Left ventricle myocardium inferior (tissue), 1 donor: ENCODE data around the gene CALHM1. TPM values are rescaled to one million over a fixed set of nuclear protein-coding genes. Genes with fewer than 3 reads are reported as not detected.

ENCODE experiments used
- DNase-seq: peaks from one replicate; pipeline ENCODE4 v3.0.0-alpha.2; 2020
- H3K27ac ChIP-seq: fragments of 200-600 bp; replicated peaks from 2 replicates; pipeline ENCODE4 v1.8.0; 2021
- H3K27me3 ChIP-seq: fragments of 200-600 bp; 2 replicates; pipeline ENCODE4 v1.8.0; 2021; ENCODE audit warnings: low read depth
- H3K36me3 ChIP-seq: fragments of 200-600 bp; 2 replicates; pipeline ENCODE4 v1.8.0; 2021
- H3K4me1 ChIP-seq: fragments of 200-600 bp; 2 replicates; pipeline ENCODE4 v1.8.0; 2021
- H3K4me3 ChIP-seq: fragments of 200-600 bp; 2 replicates; pipeline ENCODE4 v1.8.0; 2021; ENCODE audit warnings: mild to moderate bottlenecking, moderate library complexity
- H3K9me3 ChIP-seq: fragments of 200-600 bp; replicated peaks from 2 replicates; pipeline ENCODE4 v1.8.0; 2021
- intact Hi-C: fragments of 100-400 bp; cut with micrococcal nuclease; formaldehyde crosslinking; loops from one replicate; pipeline ENCODE4 v1.11.0; 2022
- total RNA-seq: library from RNA; stranded (reverse); fragmentation: NEBNext Ultra II Directional; extraction: Animal tissue kit (Norgen Biotek cat#: 25700); gene quantifications from one replicate; pipeline ENCODE4 v1.2.1, GENCODE V29; 2021
- TF ChIP-seq, protein P1 (sequence below): fragments of 200-600 bp; IDR thresholded peaks from 2 replicates; pipeline ENCODE4 v1.8.0; 2021; ENCODE audit warnings: antibody characterized with exemption, mild to moderate bottlenecking, borderline replicate concordance
- donor health status: DM: no; HTN: yes; CAD: no; lungs with severe emphysema.

CALHM1 gene
- total RNA-seq, 1 donor from 2014 or later, result not detected

DNA sequence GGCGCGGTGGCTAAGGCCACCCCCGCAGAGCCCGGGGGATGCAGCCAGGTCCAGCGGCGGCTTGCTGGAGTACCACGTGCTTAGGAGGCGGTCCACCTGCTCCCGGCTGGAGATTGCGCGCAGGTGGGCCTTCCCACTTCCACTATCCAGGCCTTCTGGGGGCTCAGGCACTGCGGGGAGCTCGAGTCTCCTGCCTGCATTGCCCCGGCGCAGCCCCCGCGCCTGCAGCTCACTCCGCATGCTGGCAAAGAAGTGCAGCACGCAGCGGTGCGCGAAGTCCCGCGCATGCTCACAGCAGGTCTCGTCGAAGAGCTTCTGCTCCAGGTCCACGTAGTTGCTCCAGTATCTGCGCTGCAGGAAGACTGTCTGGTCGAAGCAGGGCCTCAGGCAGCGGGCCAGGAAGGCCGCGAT, 14.6 kb upstream of the CALHM1 start:
- Histone ChIP-seq H3K27me3 (peaks cover 18% of the 10 kb centered on the region), H3K4me1 (no peaks in the 10 kb centered on the region), H3K36me3 (no peaks in the 10 kb centered on the region), H3K9me3 (no peaks in the 10 kb centered on the region), H3K4me3 (no peak overlapping the region), H3K27ac (no peak overlapping the region)
- intact Hi-C loops, result no loop called here
- TF ChIP-seq, protein P1, sequence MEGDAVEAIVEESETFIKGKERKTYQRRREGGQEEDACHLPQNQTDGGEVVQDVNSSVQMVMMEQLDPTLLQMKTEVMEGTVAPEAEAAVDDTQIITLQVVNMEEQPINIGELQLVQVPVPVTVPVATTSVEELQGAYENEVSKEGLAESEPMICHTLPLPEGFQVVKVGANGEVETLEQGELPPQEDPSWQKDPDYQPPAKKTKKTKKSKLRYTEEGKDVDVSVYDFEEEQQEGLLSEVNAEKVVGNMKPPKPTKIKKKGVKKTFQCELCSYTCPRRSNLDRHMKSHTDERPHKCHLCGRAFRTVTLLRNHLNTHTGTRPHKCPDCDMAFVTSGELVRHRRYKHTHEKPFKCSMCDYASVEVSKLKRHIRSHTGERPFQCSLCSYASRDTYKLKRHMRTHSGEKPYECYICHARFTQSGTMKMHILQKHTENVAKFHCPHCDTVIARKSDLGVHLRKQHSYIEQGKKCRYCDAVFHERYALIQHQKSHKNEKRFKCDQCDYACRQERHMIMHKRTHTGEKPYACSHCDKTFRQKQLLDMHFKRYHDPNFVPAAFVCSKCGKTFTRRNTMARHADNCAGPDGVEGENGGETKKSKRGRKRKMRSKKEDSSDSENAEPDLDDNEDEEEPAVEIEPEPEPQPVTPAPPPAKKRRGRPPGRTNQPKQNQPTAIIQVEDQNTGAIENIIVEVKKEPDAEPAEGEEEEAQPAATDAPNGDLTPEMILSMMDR, result no peak
- DNase-seq, result no peak

DNA sequence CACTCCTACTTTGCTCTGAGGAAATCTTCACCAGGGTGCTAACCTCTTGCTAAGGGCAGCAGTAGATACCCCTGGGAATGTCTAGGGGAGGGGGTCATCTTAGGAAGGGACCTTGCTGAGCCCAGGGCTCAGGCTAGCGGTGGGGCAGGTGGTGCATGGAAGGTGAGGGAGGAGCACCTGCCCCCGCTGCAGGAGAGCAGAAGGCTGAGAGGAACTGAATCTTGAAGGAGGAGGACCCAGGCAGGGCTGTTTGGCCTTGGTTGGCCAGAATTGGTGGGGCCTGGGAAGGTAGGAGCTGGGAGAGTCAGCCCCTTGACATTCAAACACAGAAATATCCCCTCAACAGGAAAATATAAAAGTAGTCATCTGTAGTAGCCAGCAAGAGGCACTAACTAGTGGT, 13.3 kb upstream of the CALHM1 start:
- intact Hi-C loops, result no loop called here
- no peak overlapping the region for H3K27ac ChIP-seq

DNA sequence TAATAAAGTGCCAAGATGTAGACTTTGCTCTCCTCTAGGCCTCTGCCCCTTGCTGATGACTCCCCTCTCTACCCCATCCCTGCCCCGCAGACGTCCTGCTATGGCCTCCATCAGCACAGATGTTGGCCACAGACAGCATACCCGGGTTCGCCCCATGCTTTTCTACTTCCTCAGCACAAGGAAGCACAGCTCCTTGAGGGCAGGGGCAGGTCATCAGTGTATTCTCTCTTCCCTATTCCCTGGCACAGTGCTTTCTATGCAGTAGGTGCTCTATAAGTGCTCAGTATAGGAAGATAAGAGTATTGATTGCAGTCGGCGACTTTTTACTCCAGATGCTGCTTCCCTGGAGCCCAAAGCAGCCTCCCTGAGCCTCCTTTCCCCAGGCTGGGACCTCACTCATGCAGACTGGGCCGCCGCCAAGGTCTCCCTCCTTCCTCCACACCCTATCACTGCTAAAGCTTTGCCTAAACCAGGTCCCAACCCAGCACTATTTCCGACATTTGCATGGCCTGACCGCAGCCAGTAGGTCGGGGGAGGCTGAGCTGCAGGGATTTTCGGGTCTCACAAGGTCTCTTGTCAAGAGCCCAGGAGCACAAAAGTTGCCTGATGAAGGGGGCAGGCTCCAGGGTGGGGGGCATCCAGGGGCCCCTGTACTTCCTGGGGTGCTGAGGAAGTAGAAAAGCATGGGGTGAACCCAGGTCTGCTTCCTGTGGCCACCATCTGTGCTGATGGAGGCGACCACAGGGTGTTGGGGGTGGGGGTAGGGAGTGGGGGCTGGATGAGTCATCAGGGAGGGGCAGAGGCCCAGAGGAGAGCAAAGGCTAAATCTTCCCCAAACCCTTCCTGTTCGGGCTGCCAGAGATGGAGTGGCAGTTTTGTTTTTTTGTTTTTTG, 12.3 kb upstream of the CALHM1 start:
- no peak overlapping the region for H3K4me3 ChIP-seq
- intact Hi-C loops, result no loop called here
- peaks cover 7% of the 10 kb centered on the region for H3K27me3 ChIP-seq
- TF ChIP-seq, protein P1, result no peak
- no peak for DNase-seq
- no peak overlapping the region for H3K27ac ChIP-seq
- H3K36me3 ChIP-seq, result no peaks in the 10 kb centered on the region
- no peaks in the 10 kb centered on the region for H3K9me3 ChIP-seq
- H3K4me1 ChIP-seq, result no peaks in the 10 kb centered on the region

More for the DNA sequence above, 13.3 kb upstream of the CALHM1 start:
- Histone ChIP-seq H3K9me3 (no peaks in the 10 kb centered on the region), H3K4me3 (no peak overlapping the region), H3K4me1 (no peaks in the 10 kb centered on the region), H3K36me3 (no peaks in the 10 kb centered on the region), H3K27me3 (peaks cover 15% of the 10 kb centered on the region)
- TF ChIP-seq, protein P1, result no peak
- DNase-seq, result no peak

DNA sequence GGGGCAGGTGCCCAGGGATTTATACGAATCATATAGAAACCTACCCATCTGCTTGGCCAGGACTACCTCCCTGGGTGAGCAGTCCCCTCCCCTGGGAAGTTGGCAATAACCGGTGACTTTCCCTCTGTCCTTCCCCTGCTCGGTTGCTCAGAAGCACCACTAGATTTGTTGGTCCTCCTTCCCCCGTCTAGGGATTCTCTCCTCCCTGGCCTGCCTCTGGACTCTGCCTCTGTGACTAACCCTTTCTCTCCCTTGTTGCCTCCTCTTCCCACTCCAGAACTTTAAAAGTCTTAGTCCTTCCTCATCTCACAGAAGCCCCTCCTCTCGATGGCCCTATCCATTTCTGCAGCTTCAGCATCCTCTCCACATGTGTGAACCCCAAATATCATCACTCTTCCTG, 10.5 kb upstream of the CALHM1 start:
- TF ChIP-seq, protein P1, result no peak
- intact Hi-C loops, result no loop called here
- no peak overlapping the region for H3K4me3 ChIP-seq
- H3K4me1 ChIP-seq, result no peaks in the 10 kb centered on the region
- H3K27ac ChIP-seq, result no peak overlapping the region
- no peak for DNase-seq
- H3K9me3 ChIP-seq, result no peaks in the 10 kb centered on the region
- H3K27me3 ChIP-seq, result peaks cover 6% of the 10 kb centered on the region
- H3K36me3 ChIP-seq, result no peaks in the 10 kb centered on the region

DNA sequence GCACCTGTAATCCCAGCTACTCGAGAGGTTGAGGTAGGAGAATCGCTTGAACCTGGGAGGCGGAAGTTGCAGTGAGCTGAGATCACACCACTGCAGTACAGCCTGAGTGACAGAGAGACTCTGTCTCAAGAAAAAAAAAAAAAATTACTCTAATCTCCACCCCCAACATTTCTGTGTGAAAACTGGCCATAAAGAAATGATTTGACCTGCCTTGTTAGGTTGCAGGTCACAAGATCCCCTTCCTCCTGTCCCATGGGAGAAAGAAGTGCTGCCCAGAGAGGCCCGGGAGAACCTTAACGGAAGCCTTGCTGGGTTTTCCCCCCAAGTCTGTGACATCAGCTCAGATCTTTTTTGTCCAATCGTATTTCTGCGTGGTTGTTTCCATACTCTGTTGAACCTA, 8.7 kb upstream of the CALHM1 start:
- Histone ChIP-seq H3K4me3 (no peak overlapping the region), H3K27ac (no peak overlapping the region), H3K9me3 (no peaks in the 10 kb centered on the region), H3K36me3 (no peaks in the 10 kb centered on the region), H3K4me1 (no peaks in the 10 kb centered on the region), H3K27me3 (peaks cover 6% of the 10 kb centered on the region)
- TF ChIP-seq, protein P1, result no peak
- DNase-seq, result no peak
- intact Hi-C loops, result no loop called here
